GM12878 (cell line): ENCODE results near the gene TTC33. TPM values are rescaled to one million over a fixed set of nuclear protein-coding genes. Genes with fewer than 3 reads are reported as not detected.

Experiments used
- ATAC-seq: fragments of 200-7000 bp; cut with Tn5 transposase; 3 replicates; pipeline ENCODE4 v1.9.1; 2020; ENCODE audit warnings: mild to moderate bottlenecking, moderate library complexity
- BruUV-seq: library from RNA; stranded (reverse); fragments of 400-500 nt; replicated peaks from 2 replicates; lab custom pipeline; 2021; lab: Mats Ljungman, UMichigan
- CTCF ChIA-PET: fragments of 300-600 bp; sonication (Branson Sonifier 250); formaldehyde crosslinking; extraction: SDS; loops from one replicate; lab custom pipeline; 2021; ENCODE audit warnings: inconsistent platforms; lab: Yijun Ruan, JAX
- POLR2A ChIA-PET: fragments of 350-600 bp; formaldehyde crosslinking; extraction: SDS; loops from one replicate; lab custom pipeline; 2021; ENCODE audit warnings: inconsistent platforms; lab: Charles Lee
- RAD21 ChIA-PET: fragments of 300-600 bp; sonication (Branson Sonifier 250); formaldehyde crosslinking; loops from one replicate; lab custom pipeline; 2023; ENCODE audit warnings: antibody characterized with exemption; ENCODE audit not compliant: unreplicated experiment; lab: Charles Lee
- SMC1A ChIA-PET: fragments of 300-600 bp; sonication (Branson Sonifier 250); formaldehyde crosslinking; loops from one replicate; lab custom pipeline; 2023; ENCODE audit not compliant: unreplicated experiment, uncharacterized antibody; lab: Charles Lee
- DNase-seq: peaks from one replicate; pipeline ENCODE4 v3.0.0-alpha.2; 2011; ENCODE audit warnings: low read depth, low spot score
- FAIRE-seq: peaks from 3 replicates; lab custom pipeline; 2011; peaks lifted over from hg19 to GRCh38; lab: Jason Lieb, UNC
- H2AFZ ChIP-seq: 2 replicates; pipeline ENCODE4 v1.6.0; 2011; ENCODE audit warnings: low read depth, low read length, control low read depth; ENCODE audit not compliant: control insufficient read depth
- H3K27ac ChIP-seq: 2 replicates; pipeline ENCODE4 v1.5.1; 2011; ENCODE audit warnings: control low read depth; ENCODE audit not compliant: control insufficient read depth, insufficient read depth
- H3K27me3 ChIP-seq, 2 experiments: replicated peaks in 1 of 2; 2 replicates each; pipeline versions ENCODE4 v1.6.0 to v1.6.1; 2011; ENCODE audit warnings: low read length in 1 of 2; ENCODE audit not compliant: control insufficient read depth in 2 of 2, insufficient read depth in 2 of 2
- H3K36me3 ChIP-seq, 2 experiments: 2 replicates each; pipeline ENCODE4 v1.5.1; 2011; ENCODE audit warnings: low read length in 1 of 2; ENCODE audit not compliant: control insufficient read depth in 2 of 2, insufficient read depth in 2 of 2
- H3K4me1 ChIP-seq: 2 replicates; pipeline ENCODE4 v1.6.1; 2011; ENCODE audit warnings: mild to moderate bottlenecking, low read length, moderate library complexity, mixed read lengths; ENCODE audit not compliant: control insufficient read depth, insufficient read depth
- H3K4me2 ChIP-seq: 2 replicates; pipeline ENCODE4 v1.6.0; 2011; ENCODE audit warnings: control low read depth; ENCODE audit not compliant: control insufficient read depth, insufficient read depth
- H3K4me3 ChIP-seq: fragments of 200-600 bp; sonication (generic); 2 replicates; pipeline ENCODE4 v1.5.1; 2016
- H3K79me2 ChIP-seq: 2 replicates; pipeline ENCODE4 v1.6.0; 2011; ENCODE audit warnings: low read length; ENCODE audit not compliant: control insufficient read depth, insufficient read depth
- H3K9ac ChIP-seq: 2 replicates; pipeline ENCODE4 v1.8.0; 2011; ENCODE audit warnings: low read length, control low read depth, mixed read lengths; ENCODE audit not compliant: control insufficient read depth, insufficient read depth
- H3K9me3 ChIP-seq: replicated peaks from 3 replicates; pipeline ENCODE4 v1.5.1; 2011; ENCODE audit warnings: mild to moderate bottlenecking, low read length; ENCODE audit not compliant: control insufficient read depth, insufficient read depth
- H4K20me1 ChIP-seq: 2 replicates; pipeline ENCODE4 v1.6.0; 2011; ENCODE audit not compliant: control insufficient read depth, insufficient read depth
- ATF7 ChIP-seq: fragments of 450-650 bp; IDR thresholded peaks from 2 replicates; pipeline ENCODE4 v1.6.1; 2016; ENCODE audit warnings: low read depth, mild to moderate bottlenecking
- BACH1 ChIP-seq: fragments of 450-650 bp; IDR thresholded peaks from 2 replicates; pipeline ENCODE4 v1.6.1; 2017; ENCODE audit warnings: mild to moderate bottlenecking, borderline replicate concordance
- BHLHE40 ChIP-seq, 2 experiments: fragments of 450-650 bp in 1 of 2; IDR thresholded peaks; 2 replicates each; pipeline ENCODE4 v1.6.1; 2011 to 2017; ENCODE audit warnings: low read depth in 2 of 2, borderline replicate concordance in 1 of 2, improper control_type of control experiment in 1 of 2, low read length in 1 of 2, mild to moderate bottlenecking in 1 of 2
- CREB1 ChIP-seq: IDR thresholded peaks from 2 replicates; pipeline ENCODE4 v1.6.1; 2012; ENCODE audit warnings: low read depth, mild to moderate bottlenecking, inconsistent platforms
- EGR1 ChIP-seq, 2 experiments: IDR thresholded peaks; 1 replicate in 1 of 2; 2 replicates in 1 of 2; pipeline ENCODE4 v1.6.1; 2011 to 2012; ENCODE audit warnings: low read depth in 2 of 2, low read length in 2 of 2, borderline replicate concordance in 1 of 2, mild to moderate bottlenecking in 1 of 2, moderate library complexity in 1 of 2
- ELK1 ChIP-seq: IDR thresholded peaks from 2 replicates; pipeline ENCODE4 v1.6.1; 2012; ENCODE audit warnings: low read depth, low read length, improper control_type of control experiment
- HDAC6 ChIP-seq: fragments of 200-600 bp; sonication (generic); IDR thresholded peaks from one replicate; pipeline ENCODE4 v1.8.0; 2017; ENCODE audit warnings: antibody characterized with exemption; ENCODE audit not compliant: unreplicated experiment
- HSF1 ChIP-seq: fragments of 150-350 bp; IDR thresholded peaks from 2 replicates; pipeline ENCODE4 v1.6.1; 2014; ENCODE audit warnings: mild to moderate bottlenecking, low read depth, low read length
- MTA2 ChIP-seq: fragments of 450-650 bp; IDR thresholded peaks from 2 replicates; pipeline ENCODE4 v1.6.1; 2016; ENCODE audit warnings: low read depth, mild to moderate bottlenecking, moderate library complexity
- MTA3 ChIP-seq: IDR thresholded peaks from 2 replicates; pipeline ENCODE4 v1.6.1; 2012; ENCODE audit warnings: low read length, inconsistent platforms, borderline replicate concordance
- NBN ChIP-seq: fragments of 450-650 bp; IDR thresholded peaks from 2 replicates; pipeline ENCODE4 v1.6.1; 2016
- NFYA ChIP-seq: IDR thresholded peaks from 2 replicates; pipeline ENCODE4 v1.6.1; 2011; ENCODE audit warnings: low read depth, mild to moderate bottlenecking, low read length, improper control_type of control experiment, borderline replicate concordance
- RELA ChIP-seq: fragments of 450-650 bp; IDR thresholded peaks from 2 replicates; pipeline ENCODE4 v1.8.0; 2014; ENCODE audit warnings: borderline replicate concordance; ENCODE audit not compliant: partially characterized antibody
- SIX5 ChIP-seq: IDR thresholded peaks from 2 replicates; pipeline ENCODE4 v1.6.1; 2011; ENCODE audit warnings: mild to moderate bottlenecking, low read depth, low read length, moderate library complexity; ENCODE audit not compliant: severe bottlenecking
- TCF12 ChIP-seq: IDR thresholded peaks from 2 replicates; pipeline ENCODE4 v1.6.1; 2011; ENCODE audit warnings: low read depth, mild to moderate bottlenecking, low read length
- USF1 ChIP-seq: IDR thresholded peaks from 2 replicates; pipeline ENCODE4 v1.6.1; 2011; ENCODE audit warnings: borderline replicate concordance, low read depth, mild to moderate bottlenecking, moderate library complexity, mixed read lengths, low read length; ENCODE audit not compliant: insufficient read depth; ENCODE audit errors: extremely low read length
- ZBTB33 ChIP-seq: fragments of 450-650 bp; IDR thresholded peaks from 2 replicates; pipeline ENCODE4 v1.6.1; 2017; ENCODE audit warnings: mild to moderate bottlenecking
- WGBS: methylation state at CpG from one replicate; pipeline ENCODE4 v1.1.6; 2016; ENCODE audit warnings: low lambda C conversion rate; ENCODE audit not compliant: insufficient replicate concordance, insufficient coverage; ENCODE audit errors: missing lambda C conversion rate; 5-methylcytosine and 5-hydroxymethylcytosine counted together
- in situ Hi-C: fragments of 300-500 bp; cut with MboI; formaldehyde crosslinking; loops from 9 replicates; pipeline ENCODE4 v1.14.3; 2018; ENCODE audit warnings: mixed read lengths
- intact Hi-C: fragments of 100-400 bp; cut with micrococcal nuclease; formaldehyde crosslinking; loops from one replicate; pipeline ENCODE4 v1.14.2; 2022; ENCODE audit not compliant: unreplicated experiment
- polyA plus RNA-seq, 11 experiments: library from polyadenylated mRNA; depleted of rRNA in 4 of 11; unstranded in 6 of 11; stranded (reverse) in 5 of 11; fragments of >200 nt; fragmentation: Nextera tagmentation in 4 of 11; fragmentation: Illumina TruSeq in 1 of 11; extraction: Ambion mirVana in 4 of 11; extraction: Trizol in 1 of 11; gene quantifications; 1 replicate in 1 of 11; 2 replicates in 10 of 11; pipeline versions ENCODE4 v1.2.1 to v1.2.3, GENCODE V29; 2011 to 2016; ENCODE audit warnings: inconsistent platforms in 2 of 11, missing spikeins in 2 of 11, low read depth in 1 of 11
- total RNA-seq, 4 experiments: library from RNA; depleted of rRNA in 3 of 4; stranded (reverse); fragments of >200 nt in 3 of 4; fragmentation: Illumina TruSeq in 1 of 4; extraction: Trizol in 1 of 4; gene quantifications; 2 replicates each; pipeline versions ENCODE4 v1.2.1 to v1.2.3, GENCODE V29; 2013 to 2021

The TTC33 gene
- total and polyA plus RNA-seq, 10 of the 15 experiments (the other 5 are each of a cell fraction or from before 2014, with no cell fraction given) = 7.9 to 22.3 (median 14.6) TPM

GRCh38 chr5:40679148-40679912, 76.4 kb downstream of the TTC33 start:
- Histone ChIP-seq H3K9me3 (no peaks in the 10 kb centered on the region), H3K4me2 (peak overlapping the region; percentile 98), H3K4me1 (peaks cover 8% of the 10 kb centered on the region), H3K27ac (no peak overlapping the region), H3K9ac (no peak overlapping the region), H3K27me3 (peaks cover 5 to 19% of the 10 kb centered on the region in 2 experiments; a peak in 3 of 4 replicates), H3K79me2 (no peaks in the 10 kb centered on the region; the same call in 1 of the 2 replicates), H4K20me1 (peaks cover 3% of the 10 kb centered on the region; the same call in 1 of the 2 replicates), H3K4me3 (peak overlapping the region; percentile 77), H2AFZ (peak overlapping the region; percentile 64), H3K36me3 (no peaks in the 10 kb centered on the region)
- peak; percentile 87 for ATAC-seq
- in situ Hi-C loops = loop anchor here (25.0 kb wide), 1 partner anchor 1092 kb away; no protein-coding TSS in a partner anchor
- RAD21 ChIA-PET = no interaction called here
- POLR2A ChIA-PET = no interaction called here
- peak; percentile 34 for DNase-seq
- CTCF ChIA-PET = interaction anchor here (1.4 kb wide), 1 partner anchor 730 kb away, joined by 4 read pairs; no protein-coding TSS in a partner anchor
- BruUV-seq = no TSS peak
- intact Hi-C loops = loop anchor here (2.0 kb wide), 1 partner anchor 189 kb away; no protein-coding TSS in a partner anchor
- WGBS = under 1% methylated on average over 43 of the region's 60 CpGs
- SMC1A ChIA-PET = interaction anchor here (1.2 to 1.3 kb wide), 2 partner anchors 188 to 290 kb away, joined by 4 to 7 read pairs; no protein-coding TSS in a partner anchor
- peak; percentile 49 for FAIRE-seq
- TF ChIP-seq NBN (no peak; the same call in 1 of the 2 replicates), ZBTB33 (no peak), NFYA (no peak), HDAC6 (no peak), EGR1 (IDR thresholded peaks at IDR 0.05; ENCODE audit: borderline replicate concordance in 1 of 2, low read depth in 2 of 2, low read length in 2 of 2) (0 out of 3 replicates have a peak, but pooled peaks of 1 of the 2 experiments have one; percentile 3), TCF12 (no peak), BHLHE40 (IDR thresholded peaks at IDR 0.05; ENCODE audit: borderline replicate concordance in 1 of 2, low read depth in 2 of 2, low read length in 1 of 2) (peak in 1 of 2 experiments; percentile 31; a peak in 1 of 4 replicates), ATF7 (peak; percentile 25; the same call in 1 of the 2 replicates), BACH1 (no peak), HSF1 (no peak), CREB1 (no peak), ELK1 (no peak), MTA3 (no peak), MTA2 (0 out of 2 replicates have a peak, but pooled peaks have one; percentile 15), RELA (no peak), SIX5 (no peak), USF1 (no peak)
